ENCODE data around the gene RAB7B. TPM values are rescaled to one million over a fixed set of nuclear protein-coding genes. Genes with fewer than 3 reads are reported as not detected.

RAB7B gene
- total RNA-seq, 1 experiment from 2014 or later = 0.22 TPM

- Histone ChIP-seq H3K4me3 (replicated peaks in 1 of 2; ENCODE audit: low read depth in 1 of 2, low read length in 2 of 2) (no peak overlapping the region), H3K9me2 (ENCODE audit: insufficient read depth) (no peaks in the 10 kb centered on the region), H3K27ac (ENCODE audit: low read depth, low read length) (no peak overlapping the region), H4K20me1 (ENCODE audit: insufficient read depth) (no peaks in the 10 kb centered on the region), H2AFZ (ENCODE audit: low read depth, low read length, poor library complexity, severe bottlenecking) (no peak overlapping the region), H3K9ac (ENCODE audit: low read length) (no peak overlapping the region), H3K9me3 (ENCODE audit: control insufficient read depth in 1 of 2, insufficient read depth in 1 of 2, low read depth in 1 of 2, low read length in 2 of 2) (no peaks in the 10 kb centered on the region), H3K27me3 (ENCODE audit: insufficient read depth, low read length) (no peaks in the 10 kb centered on the region), H3K4me2 (ENCODE audit: low read length) (no peak overlapping the region), H3K4me1 (ENCODE audit: control insufficient read depth in 1 of 2, insufficient read depth in 2 of 2, low read length in 2 of 2) (peaks cover 0 to 2% of the 10 kb centered on the region in 2 experiments; a peak in 1 of 4 replicates), H3K79me2 (ENCODE audit: insufficient read depth, low read length) (no peaks in the 10 kb centered on the region), H3K36me3 (ENCODE audit: control insufficient read depth in 1 of 2, insufficient read depth in 2 of 2, low read length in 2 of 2) (no peaks in the 10 kb centered on the region)
- no peak for DNase-seq (ENCODE audit: low read depth, low spot score)
- ChIA-PET RAD21 (ENCODE audit: low non-redundant PET in 1 of 2, low total read pairs in 2 of 2, uncharacterized antibody in 2 of 2, unreplicated experiment in 2 of 2) (no interaction called here), CTCF (no interaction called here), POLR2A (no interaction called here)
- intact Hi-C loops (cut with micrococcal nuclease) = no loop called here
- no TSS peak for BruUV-seq (replicated peaks)
- ATAC-seq = no peak
- TF ChIP-seq POLR2A (IDR thresholded peaks at IDR 0.05; ENCODE audit: borderline replicate concordance, extremely low read depth, insufficient read depth, insufficient read length) = no peak
These were observed 7.9 kb upstream of the RAB7B start for GRCh38 chr1:206011057-206011456.

GRCh38 chr1:206010060-206010459 lies 6.9 kb upstream of the RAB7B start:
- H3K9ac ChIP-seq (ENCODE audit: low read length) = no peak overlapping the region
- no peaks in the 10 kb centered on the region for H3K9me3 ChIP-seq (ENCODE audit: control insufficient read depth in 1 of 2, insufficient read depth in 1 of 2, low read depth in 1 of 2, low read length in 2 of 2)
- H3K9me2 ChIP-seq (ENCODE audit: insufficient read depth) = no peaks in the 10 kb centered on the region
- ChIA-PET POLR2A (no interaction called here), RAD21 (ENCODE audit: low non-redundant PET in 1 of 2, low total read pairs in 2 of 2, uncharacterized antibody in 2 of 2, unreplicated experiment in 2 of 2) (no interaction called here), CTCF (no interaction called here)
- intact Hi-C loops (cut with micrococcal nuclease) = no loop called here
- H3K4me1 ChIP-seq (ENCODE audit: control insufficient read depth in 1 of 2, insufficient read depth in 2 of 2, low read length in 2 of 2) = peaks cover 0 to 2% of the 10 kb centered on the region in 2 experiments; a peak in 1 of 4 replicates
- H4K20me1 ChIP-seq (ENCODE audit: insufficient read depth) = no peaks in the 10 kb centered on the region
- no peaks in the 10 kb centered on the region for H3K36me3 ChIP-seq (ENCODE audit: control insufficient read depth in 1 of 2, insufficient read depth in 2 of 2, low read length in 2 of 2)
- DNase-seq (ENCODE audit: low read depth, low spot score) = no peak
- no TSS peak for BruUV-seq (replicated peaks)
- no peak overlapping the region for H3K27ac ChIP-seq (ENCODE audit: low read depth, low read length)
- no peak for ATAC-seq
- no peaks in the 10 kb centered on the region for H3K27me3 ChIP-seq (ENCODE audit: insufficient read depth, low read length)
- H3K79me2 ChIP-seq (ENCODE audit: insufficient read depth, low read length) = no peaks in the 10 kb centered on the region
- no peak overlapping the region for H2AFZ ChIP-seq (ENCODE audit: low read depth, low read length, poor library complexity, severe bottlenecking)
- no peak overlapping the region for H3K4me2 ChIP-seq (ENCODE audit: low read length)
- H3K4me3 ChIP-seq (replicated peaks in 1 of 2; ENCODE audit: low read depth in 1 of 2, low read length in 2 of 2) = no peak overlapping the region
- TF ChIP-seq FOSL1 (IDR thresholded peaks at IDR 0.05; ENCODE audit: low read depth) (no peak), POLR2AphosphoS5 (IDR thresholded peaks at IDR 0.05; ENCODE audit: low read depth, low read length) (no peak), SP1 (IDR thresholded peaks at IDR 0.05; ENCODE audit: low read depth) (no peak), SRF (IDR thresholded peaks at IDR 0.05; ENCODE audit: low read depth) (no peak), ELF1 (IDR thresholded peaks at IDR 0.05; ENCODE audit: borderline replicate concordance, low read depth) (no peak), EZH2phosphoT487 (IDR thresholded peaks at IDR 0.05; ENCODE audit: borderline replicate concordance) (no peak), YY1 (IDR thresholded peaks at IDR 0.05; ENCODE audit: extremely low read depth, insufficient replicate concordance, low read depth, low read length) (no peak), ATF3 (IDR thresholded peaks at IDR 0.05) (no peak), RAD21 (IDR thresholded peaks at IDR 0.05; ENCODE audit: low read depth) (no peak), ZNF274 (IDR thresholded peaks at IDR 0.05; ENCODE audit: low read depth, low read length) (no peak), JUND (IDR thresholded peaks at IDR 0.05) (no peak), MAX (IDR thresholded peaks at IDR 0.05) (no peak), POLR2A (IDR thresholded peaks at IDR 0.05; ENCODE audit: borderline replicate concordance, extremely low read depth, insufficient read depth, insufficient read length) (no peak), CEBPB (IDR thresholded peaks at IDR 0.05; ENCODE audit: low read depth) (no peak), CBX3 (IDR thresholded peaks at IDR 0.05; ENCODE audit: low read depth) (no peak)
- TF ChIP-seq, protein P1, sequence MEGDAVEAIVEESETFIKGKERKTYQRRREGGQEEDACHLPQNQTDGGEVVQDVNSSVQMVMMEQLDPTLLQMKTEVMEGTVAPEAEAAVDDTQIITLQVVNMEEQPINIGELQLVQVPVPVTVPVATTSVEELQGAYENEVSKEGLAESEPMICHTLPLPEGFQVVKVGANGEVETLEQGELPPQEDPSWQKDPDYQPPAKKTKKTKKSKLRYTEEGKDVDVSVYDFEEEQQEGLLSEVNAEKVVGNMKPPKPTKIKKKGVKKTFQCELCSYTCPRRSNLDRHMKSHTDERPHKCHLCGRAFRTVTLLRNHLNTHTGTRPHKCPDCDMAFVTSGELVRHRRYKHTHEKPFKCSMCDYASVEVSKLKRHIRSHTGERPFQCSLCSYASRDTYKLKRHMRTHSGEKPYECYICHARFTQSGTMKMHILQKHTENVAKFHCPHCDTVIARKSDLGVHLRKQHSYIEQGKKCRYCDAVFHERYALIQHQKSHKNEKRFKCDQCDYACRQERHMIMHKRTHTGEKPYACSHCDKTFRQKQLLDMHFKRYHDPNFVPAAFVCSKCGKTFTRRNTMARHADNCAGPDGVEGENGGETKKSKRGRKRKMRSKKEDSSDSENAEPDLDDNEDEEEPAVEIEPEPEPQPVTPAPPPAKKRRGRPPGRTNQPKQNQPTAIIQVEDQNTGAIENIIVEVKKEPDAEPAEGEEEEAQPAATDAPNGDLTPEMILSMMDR (IDR thresholded peaks at IDR 0.05 in 2 of 3, conservative IDR thresholded peaks at IDR 0.05 in 1 of 3; ENCODE audit: borderline replicate concordance in 1 of 3, insufficient read depth in 1 of 3, low read depth in 2 of 3, low read length in 2 of 3) = no peak
- TF ChIP-seq, protein P2, sequence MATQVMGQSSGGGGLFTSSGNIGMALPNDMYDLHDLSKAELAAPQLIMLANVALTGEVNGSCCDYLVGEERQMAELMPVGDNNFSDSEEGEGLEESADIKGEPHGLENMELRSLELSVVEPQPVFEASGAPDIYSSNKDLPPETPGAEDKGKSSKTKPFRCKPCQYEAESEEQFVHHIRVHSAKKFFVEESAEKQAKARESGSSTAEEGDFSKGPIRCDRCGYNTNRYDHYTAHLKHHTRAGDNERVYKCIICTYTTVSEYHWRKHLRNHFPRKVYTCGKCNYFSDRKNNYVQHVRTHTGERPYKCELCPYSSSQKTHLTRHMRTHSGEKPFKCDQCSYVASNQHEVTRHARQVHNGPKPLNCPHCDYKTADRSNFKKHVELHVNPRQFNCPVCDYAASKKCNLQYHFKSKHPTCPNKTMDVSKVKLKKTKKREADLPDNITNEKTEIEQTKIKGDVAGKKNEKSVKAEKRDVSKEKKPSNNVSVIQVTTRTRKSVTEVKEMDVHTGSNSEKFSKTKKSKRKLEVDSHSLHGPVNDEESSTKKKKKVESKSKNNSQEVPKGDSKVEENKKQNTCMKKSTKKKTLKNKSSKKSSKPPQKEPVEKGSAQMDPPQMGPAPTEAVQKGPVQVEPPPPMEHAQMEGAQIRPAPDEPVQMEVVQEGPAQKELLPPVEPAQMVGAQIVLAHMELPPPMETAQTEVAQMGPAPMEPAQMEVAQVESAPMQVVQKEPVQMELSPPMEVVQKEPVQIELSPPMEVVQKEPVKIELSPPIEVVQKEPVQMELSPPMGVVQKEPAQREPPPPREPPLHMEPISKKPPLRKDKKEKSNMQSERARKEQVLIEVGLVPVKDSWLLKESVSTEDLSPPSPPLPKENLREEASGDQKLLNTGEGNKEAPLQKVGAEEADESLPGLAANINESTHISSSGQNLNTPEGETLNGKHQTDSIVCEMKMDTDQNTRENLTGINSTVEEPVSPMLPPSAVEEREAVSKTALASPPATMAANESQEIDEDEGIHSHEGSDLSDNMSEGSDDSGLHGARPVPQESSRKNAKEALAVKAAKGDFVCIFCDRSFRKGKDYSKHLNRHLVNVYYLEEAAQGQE (IDR thresholded peaks at IDR 0.05; ENCODE audit: low read depth) = no peak
